ENCODE measurements around the gene MAB21L1.

DNA sequence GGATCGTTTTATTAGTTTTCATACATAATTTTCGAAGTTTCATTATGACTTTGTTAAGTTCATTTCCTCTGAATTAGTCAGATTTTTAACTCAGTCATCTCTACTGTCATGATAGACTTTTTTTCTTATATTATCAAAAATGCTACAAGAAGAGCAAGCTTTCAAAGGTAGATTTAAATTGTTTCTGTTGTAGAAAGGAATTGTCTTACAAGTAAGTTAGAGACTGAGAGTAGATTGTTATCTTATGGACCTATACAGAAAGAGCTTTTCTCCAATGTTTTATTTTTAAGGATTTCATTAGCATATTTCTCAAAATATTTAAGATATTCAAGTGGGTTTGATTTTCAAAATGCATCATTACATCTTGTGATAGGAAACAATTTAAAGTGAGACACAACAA lies 2.7 kb downstream of the MAB21L1 start:
- TF ChIP-seq RAD21 (IDR thresholded peaks at IDR 0.05) (no peak), CTCF (IDR thresholded peaks at IDR 0.05; ENCODE audit: low read depth, low read length, missing input control) (no peak), TAF1 (conservative IDR thresholded peaks at IDR 0.05) (no peak), GABPA (IDR thresholded peaks at IDR 0.05 in 1 of 2, conservative IDR thresholded peaks at IDR 0.05 in 1 of 2) (no peak)
- TF ChIP-seq, protein P1, sequence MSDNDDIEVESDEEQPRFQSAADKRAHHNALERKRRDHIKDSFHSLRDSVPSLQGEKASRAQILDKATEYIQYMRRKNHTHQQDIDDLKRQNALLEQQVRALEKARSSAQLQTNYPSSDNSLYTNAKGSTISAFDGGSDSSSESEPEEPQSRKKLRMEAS (IDR thresholded peaks at IDR 0.05) = no peak

Measured in liver (tissue), 3 donors.